Suprapubic skin (tissue), 3 donors: ENCODE results near the gene CCL22.

Source experiments
- POLR2A ChIP-seq, 2 donors: fragments of 450-650 bp; IDR thresholded peaks; one replicate each; pipeline ENCODE4 v1.6.1; 2017; ENCODE audit warnings: antibody characterized with exemption in 2 of 2, mild to moderate bottlenecking in 2 of 2, moderate library complexity in 2 of 2
- TF ChIP-seq, protein P1 (sequence below), 2 donors: fragments of 200-600 bp in 1 of 2; fragments of 450-650 bp in 1 of 2; sonication (generic) in 1 of 2; IDR thresholded peaks; one replicate each; pipeline ENCODE4 v1.5.1; 2016 to 2019; ENCODE audit warnings: antibody characterized with exemption in 2 of 2, mild to moderate bottlenecking in 1 of 2, moderate library complexity in 1 of 2

DNA sequence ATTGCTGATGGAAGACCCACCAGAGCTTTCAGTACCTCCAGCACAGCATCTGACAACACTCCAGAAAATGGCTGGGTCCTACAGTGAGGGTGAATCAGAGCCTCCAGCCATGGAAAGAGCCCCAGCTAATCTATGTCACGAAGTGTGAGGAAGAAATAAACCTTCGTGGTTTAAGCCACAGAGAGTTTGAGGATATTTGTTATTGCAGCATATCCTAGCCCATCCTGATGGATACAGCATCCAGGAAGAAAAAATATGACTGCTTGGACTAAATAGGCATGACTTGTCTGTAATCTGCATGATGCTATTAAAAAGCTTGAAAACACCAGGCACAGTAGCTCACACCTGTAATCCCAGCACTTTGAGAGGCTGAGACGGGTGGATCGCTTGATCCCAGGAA lies 32.7 kb downstream of the CCL22 start:
- no peak for TF ChIP-seq POLR2A (IDR thresholded peaks at IDR 0.05)
- TF ChIP-seq, protein P1, sequence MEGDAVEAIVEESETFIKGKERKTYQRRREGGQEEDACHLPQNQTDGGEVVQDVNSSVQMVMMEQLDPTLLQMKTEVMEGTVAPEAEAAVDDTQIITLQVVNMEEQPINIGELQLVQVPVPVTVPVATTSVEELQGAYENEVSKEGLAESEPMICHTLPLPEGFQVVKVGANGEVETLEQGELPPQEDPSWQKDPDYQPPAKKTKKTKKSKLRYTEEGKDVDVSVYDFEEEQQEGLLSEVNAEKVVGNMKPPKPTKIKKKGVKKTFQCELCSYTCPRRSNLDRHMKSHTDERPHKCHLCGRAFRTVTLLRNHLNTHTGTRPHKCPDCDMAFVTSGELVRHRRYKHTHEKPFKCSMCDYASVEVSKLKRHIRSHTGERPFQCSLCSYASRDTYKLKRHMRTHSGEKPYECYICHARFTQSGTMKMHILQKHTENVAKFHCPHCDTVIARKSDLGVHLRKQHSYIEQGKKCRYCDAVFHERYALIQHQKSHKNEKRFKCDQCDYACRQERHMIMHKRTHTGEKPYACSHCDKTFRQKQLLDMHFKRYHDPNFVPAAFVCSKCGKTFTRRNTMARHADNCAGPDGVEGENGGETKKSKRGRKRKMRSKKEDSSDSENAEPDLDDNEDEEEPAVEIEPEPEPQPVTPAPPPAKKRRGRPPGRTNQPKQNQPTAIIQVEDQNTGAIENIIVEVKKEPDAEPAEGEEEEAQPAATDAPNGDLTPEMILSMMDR (IDR thresholded peaks at IDR 0.05): no peak
